BLaER1 treated with 17β-estradiol and CSF1 and Interleukin-3, amounts not matched to agents 10 nM and 100 nM (cell line): Measurements from ENCODE around the gene FLVCR2.

Experiments
- H3K27ac ChIP-seq, 11 experiments: shearing (Covaris generic); formaldehyde crosslinking; 2 replicates each; pipeline ENCODE4 v1.8.1; 2022
- H3K27me3 ChIP-seq, 11 experiments: shearing (Covaris generic); formaldehyde crosslinking; 2 replicates each; pipeline ENCODE4 v1.8.1; 2022
- H3K36me3 ChIP-seq, 11 experiments: shearing (Covaris generic); formaldehyde crosslinking; 2 replicates each; pipeline ENCODE4 v1.8.1; 2022
- H3K4me1 ChIP-seq, 10 experiments: shearing (Covaris generic); formaldehyde crosslinking; 2 replicates each; pipeline ENCODE4 v1.8.1; 2022
- H3K4me2 ChIP-seq, 11 experiments: shearing (Covaris generic); formaldehyde crosslinking; 2 replicates each; pipeline ENCODE4 v1.8.1; 2022
- H3K4me3 ChIP-seq, 10 experiments: shearing (Covaris generic); formaldehyde crosslinking; 2 replicates each; pipeline ENCODE4 v1.8.1; 2022
- H3K9ac ChIP-seq, 11 experiments: shearing (Covaris generic); formaldehyde crosslinking; 2 replicates each; pipeline ENCODE4 v1.8.1; 2022
- H3K9me3 ChIP-seq, 11 experiments: shearing (Covaris generic); formaldehyde crosslinking; replicated peaks in 1 of 11; 2 replicates each; pipeline ENCODE4 v1.8.1; 2022
- H4K20me1 ChIP-seq, 11 experiments: shearing (Covaris generic); formaldehyde crosslinking; 2 replicates each; pipeline ENCODE4 v1.8.1; 2022
- Cebpa-rat ChIP-seq, 11 experiments: shearing (Covaris generic); IDR thresholded peaks; 2 replicates each; pipeline ENCODE4 v1.8.1; 2022

Gene FLVCR2

GRCh38 chr14:75628816-75629215 is 50.4 kb downstream of the FLVCR2 start:
- H3K9ac ChIP-seq = no peak overlapping the region
- no peak overlapping the region for H3K27ac ChIP-seq
- H4K20me1 ChIP-seq = peaks cover 0 to 6% (median 0%) of the 10 kb centered on the region in 11 experiments; a peak in 2 of 22 replicates
- H3K4me3 ChIP-seq = no peak overlapping the region
- no peak overlapping the region for H3K4me2 ChIP-seq
- TF ChIP-seq Cebpa-rat (IDR thresholded peaks at IDR 0.05) = no peak
- H3K27me3 ChIP-seq = no peaks in the 10 kb centered on the region
- H3K9me3 ChIP-seq = no peaks in the 10 kb centered on the region
- H3K4me1 ChIP-seq = peaks cover 0 to 7% (median 3%) of the 10 kb centered on the region in 10 experiments; a peak in 16 of 20 replicates
- peaks cover 0 to 46% (median 0%) of the 10 kb centered on the region in 11 experiments; a peak in 3 of 22 replicates for H3K36me3 ChIP-seq

GRCh38 chr14:75630695-75631452 is 52.5 kb downstream of the FLVCR2 start:
- Histone ChIP-seq H3K27ac (no peak overlapping the region), H3K4me1 (no peaks in the 10 kb centered on the region), H3K4me2 (no peak overlapping the region), H3K4me3 (no peak overlapping the region), H3K27me3 (no peaks in the 10 kb centered on the region), H3K9ac (no peak overlapping the region), H4K20me1 (peaks cover 0 to 6% (median 0%) of the 10 kb centered on the region in 11 experiments; a peak in 2 of 22 replicates), H3K36me3 (peaks cover 0 to 52% (median 0%) of the 10 kb centered on the region in 11 experiments; a peak in 4 of 22 replicates), H3K9me3 (no peaks in the 10 kb centered on the region)
- TF ChIP-seq Cebpa-rat (IDR thresholded peaks at IDR 0.05) = no peak

- Histone ChIP-seq H3K36me3 (peaks cover 0 to 56% (median 0%) of the 10 kb centered on the region in 11 experiments; a peak in 4 of 22 replicates), H3K4me3 (no peak overlapping the region), H3K27me3 (no peaks in the 10 kb centered on the region), H3K4me2 (no peak overlapping the region), H3K27ac (no peak overlapping the region), H3K9me3 (no peaks in the 10 kb centered on the region), H3K4me1 (no peaks in the 10 kb centered on the region), H3K9ac (no peak overlapping the region), H4K20me1 (peaks cover 0 to 6% (median 0%) of the 10 kb centered on the region in 11 experiments; a peak in 2 of 22 replicates)
- TF ChIP-seq Cebpa-rat (IDR thresholded peaks at IDR 0.05) = no peak
Measured at GRCh38 chr14:75631453-75631831, 53.0 kb downstream of the FLVCR2 start.

DNA sequence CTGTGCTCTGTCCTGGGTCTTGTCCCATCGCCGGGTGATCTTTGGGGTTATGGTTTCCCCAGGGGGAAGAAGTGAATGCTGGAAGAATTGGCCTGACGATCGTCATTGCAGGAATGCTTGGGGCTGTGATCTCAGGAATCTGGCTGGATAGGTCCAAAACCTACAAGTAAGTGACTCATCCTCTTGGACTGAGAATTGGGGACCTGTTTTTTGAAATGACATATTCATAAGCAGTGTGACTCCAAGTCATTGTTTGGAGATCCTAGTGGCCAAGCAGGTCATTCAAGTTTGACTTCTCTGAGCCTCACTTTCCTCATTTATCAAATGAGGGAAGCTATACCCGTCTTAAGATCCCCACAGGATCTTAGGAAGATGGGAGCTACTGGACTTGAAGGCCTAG is 56.4 kb downstream of the FLVCR2 start:
- peaks cover 0 to 71% (median 0%) of the 10 kb centered on the region in 11 experiments; a peak in 4 of 22 replicates for H3K36me3 ChIP-seq
- TF ChIP-seq Cebpa-rat (IDR thresholded peaks at IDR 0.05) = no peak

GRCh38 chr14:75636100-75636692 is 57.8 kb downstream of the FLVCR2 start:
- Histone ChIP-seq H3K36me3 (peaks cover 0 to 79% (median 0%) of the 10 kb centered on the region in 11 experiments; a peak in 4 of 22 replicates), H3K4me2 (no peak overlapping the region), H3K9me3 (no peaks in the 10 kb centered on the region), H3K4me1 (no peaks in the 10 kb centered on the region), H4K20me1 (no peaks in the 10 kb centered on the region; a peak in 2 of 22 replicates), H3K27ac (no peak overlapping the region), H3K9ac (no peak overlapping the region), H3K4me3 (no peak overlapping the region), H3K27me3 (no peaks in the 10 kb centered on the region)
- TF ChIP-seq Cebpa-rat (IDR thresholded peaks at IDR 0.05) = no peak

More for the DNA sequence above, 56.4 kb downstream of the FLVCR2 start:
- no peak overlapping the region for H3K4me2 ChIP-seq
- H3K4me1 ChIP-seq = no peaks in the 10 kb centered on the region
- H3K9ac ChIP-seq = no peak overlapping the region
- H3K27ac ChIP-seq = no peak overlapping the region
- peaks cover 0 to 2% (median 0%) of the 10 kb centered on the region in 11 experiments; a peak in 2 of 22 replicates for H4K20me1 ChIP-seq
- no peak overlapping the region for H3K4me3 ChIP-seq
- no peaks in the 10 kb centered on the region for H3K27me3 ChIP-seq
- no peaks in the 10 kb centered on the region for H3K9me3 ChIP-seq

DNA sequence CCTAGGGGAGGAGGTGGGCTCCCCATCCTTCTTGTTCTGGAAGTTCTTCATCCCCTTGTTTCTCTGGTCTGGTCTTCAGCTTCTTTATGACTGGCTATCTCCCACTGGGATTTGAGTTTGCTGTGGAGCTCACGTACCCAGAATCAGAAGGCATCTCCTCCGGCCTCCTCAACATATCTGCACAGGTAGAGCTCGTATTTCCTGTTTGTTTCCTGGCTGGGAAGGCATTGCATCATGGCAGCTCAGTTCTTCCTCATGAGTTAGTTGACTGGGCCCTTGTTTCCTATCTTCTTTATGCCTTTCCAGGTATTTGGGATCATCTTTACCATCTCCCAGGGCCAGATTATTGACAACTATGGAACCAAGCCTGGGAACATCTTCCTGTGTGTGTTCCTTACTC is 62.5 kb downstream of the FLVCR2 start:
- TF ChIP-seq Cebpa-rat (IDR thresholded peaks at IDR 0.05) = no peak
- no peak overlapping the region for H3K9ac ChIP-seq
- H3K27ac ChIP-seq = no peak overlapping the region

DNA sequence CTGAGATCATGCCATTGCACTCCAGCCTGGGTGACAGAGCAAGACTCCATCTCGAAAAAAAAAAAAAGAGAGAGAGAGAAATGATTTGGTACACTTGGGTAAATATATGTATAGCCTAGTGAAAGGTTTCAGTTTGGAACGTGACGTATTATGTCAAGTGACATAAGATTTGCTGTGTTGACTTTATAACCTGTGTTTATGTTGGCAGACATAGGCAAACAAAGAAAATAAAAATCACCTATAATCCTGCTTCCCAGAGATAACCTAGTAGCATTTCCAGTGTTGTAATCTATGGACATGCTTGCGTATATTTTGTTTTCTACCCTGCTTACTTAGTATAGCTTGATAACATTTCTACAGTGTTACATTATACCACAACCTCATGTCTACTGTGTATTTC is 65.6 kb downstream of the FLVCR2 start:
- Histone ChIP-seq H3K27ac (no peak overlapping the region), H3K4me1 (peaks cover 0 to 6% (median 0%) of the 10 kb centered on the region in 10 experiments; a peak in 2 of 20 replicates), H3K9me3 (no peaks in the 10 kb centered on the region), H3K4me3 (no peak overlapping the region), H3K9ac (no peak overlapping the region), H3K36me3 (peaks cover 0 to 93% (median 9%) of the 10 kb centered on the region in 11 experiments; a peak in 18 of 22 replicates), H3K27me3 (no peaks in the 10 kb centered on the region), H3K4me2 (no peak overlapping the region), H4K20me1 (no peaks in the 10 kb centered on the region)
- no peak for TF ChIP-seq Cebpa-rat (IDR thresholded peaks at IDR 0.05)

More for the DNA sequence above, 62.5 kb downstream of the FLVCR2 start:
- Histone ChIP-seq H3K4me1 (peaks cover 0 to 6% (median 0%) of the 10 kb centered on the region in 10 experiments; a peak in 2 of 20 replicates), H3K4me3 (no peak overlapping the region), H3K9me3 (no peaks in the 10 kb centered on the region), H4K20me1 (no peaks in the 10 kb centered on the region; a peak in 1 of 22 replicates), H3K27me3 (no peaks in the 10 kb centered on the region), H3K36me3 (peaks cover 0 to 79% (median 0%) of the 10 kb centered on the region in 11 experiments; a peak in 4 of 22 replicates), H3K4me2 (no peak overlapping the region)

DNA sequence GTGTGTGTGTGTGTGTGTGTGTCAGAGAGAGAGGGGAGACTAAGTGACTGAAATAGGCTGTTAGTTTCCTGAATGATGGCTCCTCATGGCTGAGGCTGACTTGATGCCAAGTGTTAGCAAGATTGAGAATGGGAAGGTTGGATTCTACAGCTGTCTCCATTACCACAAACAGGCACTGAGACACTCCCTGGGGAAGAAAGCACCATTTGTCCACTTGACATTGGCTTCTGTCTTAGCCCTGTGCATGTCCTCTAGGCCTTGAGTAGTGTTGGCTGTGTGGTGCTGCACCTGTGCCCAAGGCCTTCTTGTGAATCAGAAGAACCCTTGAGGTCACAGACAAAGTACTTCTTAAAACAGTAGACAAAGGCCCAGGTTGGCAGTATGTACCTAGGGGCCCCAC is 66.6 kb downstream of the FLVCR2 start:
- peaks cover 0 to 6% (median 0%) of the 10 kb centered on the region in 10 experiments; a peak in 2 of 20 replicates for H3K4me1 ChIP-seq
- no peak overlapping the region for H3K9ac ChIP-seq
- no peak for TF ChIP-seq Cebpa-rat (IDR thresholded peaks at IDR 0.05)
- no peaks in the 10 kb centered on the region for H3K27me3 ChIP-seq
- H3K4me2 ChIP-seq = no peak overlapping the region
- H3K9me3 ChIP-seq = no peaks in the 10 kb centered on the region
- H3K36me3 ChIP-seq = peaks cover 9 to 93% (median 19%) of the 10 kb centered on the region in 11 experiments
- no peak overlapping the region for H3K4me3 ChIP-seq
- no peak overlapping the region for H3K27ac ChIP-seq
- H4K20me1 ChIP-seq = no peaks in the 10 kb centered on the region

GRCh38 chr14:75646762-75647161 is 68.3 kb downstream of the FLVCR2 start:
- Histone ChIP-seq H3K9ac (no peak overlapping the region), H3K4me3 (no peak overlapping the region), H3K4me2 (no peak overlapping the region), H3K27ac (no peak overlapping the region), H4K20me1 (no peaks in the 10 kb centered on the region), H3K4me1 (peaks cover 0 to 5% (median 0%) of the 10 kb centered on the region in 10 experiments; a peak in 5 of 20 replicates), H3K27me3 (no peaks in the 10 kb centered on the region), H3K9me3 (no peaks in the 10 kb centered on the region), H3K36me3 (peaks cover 26 to 94% (median 36%) of the 10 kb centered on the region in 11 experiments)
- no peak for TF ChIP-seq Cebpa-rat (IDR thresholded peaks at IDR 0.05)
